Skin epidermis (tissue), 12 donors: ENCODE measurements around the gene NBDY.
"Not testable (repeated sequence)": the region's sequence is repeated elsewhere in the genome, so short reads cannot be mapped to it uniquely, and the experiment has no call there.

Experiments
- H3K27ac ChIP-seq, 21 experiments: fragments of 200-600 bp; sonication (generic) in 11 of 21; one replicate each; pipeline ENCODE4 v1.5.0; 2020; ENCODE audit warnings: mild to moderate bottlenecking in 3 of 21, inconsistent platforms in 2 of 21, moderate library complexity in 2 of 21
- H3K4me3 ChIP-seq, 7 experiments: fragments of 200-600 bp; sonication (generic) in 2 of 7; one replicate each; pipeline ENCODE4 v1.5.0; 2020; ENCODE audit warnings: inconsistent platforms in 2 of 7, mild to moderate bottlenecking in 2 of 7, moderate library complexity in 1 of 7

The NBDY gene

GRCh38 chrX:56729152-56729850, at the start of gene NBDY:
TSS of gene NBDY (plus strand) at chrX:56729243. CDS start at chrX:56729354, 111 bp downstream.
- Histone ChIP-seq H3K27ac (peak within 1 kb of the TSS in 20 of 21 experiments; percentile 6 to 83 (median 74)), H3K4me3 (peak within 1 kb of the TSS; percentile 40 to 54 (median 48))

GRCh38 chrX:56704530-56704929, 24.5 kb upstream of the NBDY start:
- H3K27ac ChIP-seq, H3K4me3 ChIP-seq: not testable (repeated sequence)

GRCh38 chrX:56726605-56727004, 2.4 kb upstream of the NBDY start:
- H3K4me3 ChIP-seq = no peak overlapping the region
- H3K27ac ChIP-seq = no peak overlapping the region

GRCh38 chrX:56727531-56727930, 1.5 kb upstream of the NBDY start:
- no peak overlapping the region for H3K27ac ChIP-seq
- H3K4me3 ChIP-seq = no peak overlapping the region

GRCh38 chrX:56728321-56728720, 722 bp upstream of the NBDY start:
- peak overlapping the region in 1 of 21 experiments; percentile 80 for H3K27ac ChIP-seq
- H3K4me3 ChIP-seq = no peak overlapping the region

- H3K27ac ChIP-seq = peak overlapping the region in 11 of 21 experiments; percentile 61 to 83 (median 80)
- peak overlapping the region; percentile 40 to 54 (median 48) for H3K4me3 ChIP-seq
These were observed 291 bp upstream of the NBDY start for GRCh38 chrX:56728752-56729151.

- no peak overlapping the region for H3K27ac ChIP-seq
- H3K4me3 ChIP-seq = no peak overlapping the region
These were observed 4.5 kb downstream of the NBDY start for GRCh38 chrX:56733459-56734046.

- Histone ChIP-seq H3K4me3 (no peak overlapping the region), H3K27ac (no peak overlapping the region)
These were observed 7.2 kb downstream of the NBDY start for GRCh38 chrX:56736219-56736618.

- H3K4me3 ChIP-seq = no peak overlapping the region
- H3K27ac ChIP-seq = no peak overlapping the region
These were observed 9.6 kb downstream of the NBDY start for GRCh38 chrX:56738670-56739069.

GRCh38 chrX:56744996-56745395, 16.0 kb downstream of the NBDY start:
- no peak overlapping the region for H3K27ac ChIP-seq
- no peak overlapping the region for H3K4me3 ChIP-seq

GRCh38 chrX:56746996-56747395, 18.0 kb downstream of the NBDY start:
- no peak overlapping the region for H3K27ac ChIP-seq
- H3K4me3 ChIP-seq = no peak overlapping the region

- no peak overlapping the region for H3K27ac ChIP-seq
These were observed 22.0 kb downstream of the NBDY start for GRCh38 chrX:56751071-56751470.

GRCh38 chrX:56757327-56757726, 28.3 kb downstream of the NBDY start:
- H3K4me3 ChIP-seq = no peak overlapping the region

More at GRCh38 chrX:56751071-56751470, 22.0 kb downstream of the NBDY start:
- no peak overlapping the region for H3K4me3 ChIP-seq

GRCh38 chrX:56758456-56758855, 29.4 kb downstream of the NBDY start:
- H3K27ac ChIP-seq = no peak overlapping the region
- no peak overlapping the region for H3K4me3 ChIP-seq

More at GRCh38 chrX:56757327-56757726, 28.3 kb downstream of the NBDY start:
- H3K27ac ChIP-seq = no peak overlapping the region

- H3K27ac ChIP-seq = no peak overlapping the region
These were observed 30.8 kb downstream of the NBDY start for GRCh38 chrX:56759736-56760409.

GRCh38 chrX:56760410-56761124, 31.5 kb downstream of the NBDY start:
- H3K27ac ChIP-seq, H3K4me3 ChIP-seq: not testable (repeated sequence)

More at GRCh38 chrX:56759736-56760409, 30.8 kb downstream of the NBDY start:
- no peak overlapping the region for H3K4me3 ChIP-seq

GRCh38 chrX:56761167-56761566, 32.1 kb downstream of the NBDY start:
- no peak overlapping the region for H3K27ac ChIP-seq
- H3K4me3 ChIP-seq = no peak overlapping the region

GRCh38 chrX:56762220-56762619, 33.2 kb downstream of the NBDY start:
- H3K27ac ChIP-seq = peak overlapping the region in 3 of 21 experiments; percentile 14 to 65 (median 21)
- H3K4me3 ChIP-seq = no peak overlapping the region

- H3K4me3 ChIP-seq = no peak overlapping the region
- H3K27ac ChIP-seq = peak overlapping the region in 2 of 21 experiments; percentile 21 to 65
These were observed 33.9 kb downstream of the NBDY start for GRCh38 chrX:56762707-56763555.
